RPMI8226 (cell line): ENCODE measurements around the gene HSFX2.
A peak's percentile ranks its signal among the peaks of the same experiment; 100 is the strongest.
"Not testable (repeated sequence)": the region's sequence is repeated elsewhere in the genome, so short reads cannot be mapped to it uniquely, and the experiment has no call there.

ENCODE experiments used
- DNase-seq: peaks from one replicate; pipeline ENCODE4 v3.0.0-alpha.2; 2015

HSFX2 gene

GRCh38 chrX:149595214-149595613, at the start of gene HSFX2:
Gene HSFX2, minus strand, starts transcription at chrX:149595314. Its CDS starts 614 bp downstream, at chrX:149594700.
- not testable (repeated sequence) for DNase-seq

GRCh38 chrX:149643496-149643895, 48.4 kb upstream of the HSFX2 start:
- no peak for DNase-seq

- DNase-seq, result no peak
These were observed 46.7 kb upstream of the HSFX2 start for GRCh38 chrX:149641835-149642234.

GRCh38 chrX:149641432-149641831, 46.3 kb upstream of the HSFX2 start:
- DNase-seq, result no peak

GRCh38 chrX:149639568-149639967, 44.5 kb upstream of the HSFX2 start:
- no peak for DNase-seq

- no peak for DNase-seq
These were observed 43.7 kb upstream of the HSFX2 start for GRCh38 chrX:149638860-149639259.

GRCh38 chrX:149633511-149633910, 38.4 kb upstream of the HSFX2 start:
- DNase-seq, result no peak

- peak; percentile 78 for DNase-seq
These were observed 36.4 kb upstream of the HSFX2 start, which contains the start of gene TMEM185A for GRCh38 chrX:149631234-149632165. Gene TMEM185A, minus strand, starts transcription at chrX:149631792. Its CDS starts 212 bp downstream, at chrX:149631580.

- peak; percentile 6 for DNase-seq
These were observed 35.6 kb upstream of the HSFX2 start for GRCh38 chrX:149630681-149631233.

- DNase-seq, result no peak
These were observed 34.7 kb upstream of the HSFX2 start for GRCh38 chrX:149629730-149630387.

- DNase-seq, result no peak
These were observed 33.7 kb upstream of the HSFX2 start for GRCh38 chrX:149628768-149629167.

- DNase-seq, result no peak
These were observed 33.2 kb upstream of the HSFX2 start for GRCh38 chrX:149628280-149628679.

- DNase-seq, result not testable (repeated sequence)
These were observed 31.7 kb upstream of the HSFX2 start for GRCh38 chrX:149626829-149627228.

GRCh38 chrX:149619662-149620061, 24.5 kb upstream of the HSFX2 start:
- not testable (repeated sequence) for DNase-seq

GRCh38 chrX:149618871-149619270, 23.8 kb upstream of the HSFX2 start:
- DNase-seq, result no peak

- no peak for DNase-seq
These were observed 16.6 kb upstream of the HSFX2 start for GRCh38 chrX:149611623-149612175.

- no peak for DNase-seq
These were observed 15.4 kb upstream of the HSFX2 start for GRCh38 chrX:149610511-149610910.

- DNase-seq, result no peak
These were observed 12.6 kb upstream of the HSFX2 start for GRCh38 chrX:149607699-149608098.

GRCh38 chrX:149605248-149605885, 10.3 kb upstream of the HSFX2 start:
- DNase-seq, result not testable (repeated sequence)

- not testable (repeated sequence) for DNase-seq
These were observed 3.5 kb upstream of the HSFX2 start for GRCh38 chrX:149598603-149599002.

- not testable (repeated sequence) for DNase-seq
These were observed 829 bp upstream of the HSFX2 start for GRCh38 chrX:149595943-149596342.

- not testable (repeated sequence) for DNase-seq
These were observed 4.1 kb downstream of the HSFX2 start for GRCh38 chrX:149590993-149591392.

GRCh38 chrX:149587359-149587758, 7.8 kb downstream of the HSFX2 start, which contains the start of gene MAGEA9B:
Gene MAGEA9B, minus strand, starts transcription at chrX:149587459. Its CDS starts 4,280 bp downstream, at chrX:149583179.
- DNase-seq, result not testable (repeated sequence)
